GM21825 (cell line): ENCODE data around the gene RANBP2.

Experiments used
- ATAC-seq: cut with Tn5 transposase; IDR thresholded peaks from one replicate; pipeline ENCODE4 v1.9.1; 2021; ENCODE audit warnings: mild to moderate bottlenecking, moderate library complexity; ENCODE audit not compliant: unreplicated experiment

Gene RANBP2

GRCh38 chr2:108834620-108835019 lies 115.3 kb downstream of the RANBP2 start:
- no peak for ATAC-seq

GRCh38 chr2:108835040-108835439 lies 115.8 kb downstream of the RANBP2 start:
- ATAC-seq: no peak
